ENCODE measurements around the gene PCSK7. TPM values are rescaled to one million over a fixed set of nuclear protein-coding genes. Genes with fewer than 3 reads are reported as not detected.

PCSK7 gene
- total RNA-seq, 1 experiment from 2014 or later: 30.0 TPM

- no peak overlapping the region for H2AFZ ChIP-seq (ENCODE audit: low read depth, low read length, poor library complexity, severe bottlenecking)
- TF ChIP-seq ZNF274 (IDR thresholded peaks at IDR 0.05; ENCODE audit: low read depth, low read length) (no peak), CBX3 (IDR thresholded peaks at IDR 0.05; ENCODE audit: low read depth) (no peak), POLR2AphosphoS5 (IDR thresholded peaks at IDR 0.05; ENCODE audit: low read depth, low read length) (no peak), EZH2 (IDR thresholded peaks at IDR 0.05) (no peak), ATF3 (IDR thresholded peaks at IDR 0.05) (no peak), POLR2A (IDR thresholded peaks at IDR 0.05; ENCODE audit: borderline replicate concordance, extremely low read depth, insufficient read depth, insufficient read length) (no peak), REST (IDR thresholded peaks at IDR 0.05; ENCODE audit: low read depth) (no peak), FOSL1 (IDR thresholded peaks at IDR 0.05; ENCODE audit: low read depth) (no peak), SP1 (IDR thresholded peaks at IDR 0.05; ENCODE audit: low read depth) (no peak), SIN3A (IDR thresholded peaks at IDR 0.05; ENCODE audit: low read depth) (no peak), ELF1 (IDR thresholded peaks at IDR 0.05; ENCODE audit: borderline replicate concordance, low read depth) (no peak), EZH2phosphoT487 (IDR thresholded peaks at IDR 0.05; ENCODE audit: borderline replicate concordance) (no peak)
- ChIA-PET POLR2A (no interaction called here), CTCF (interaction anchor here (2.6 kb wide), 1 partner anchor 12 kb away, joined by 10 read pairs; the partner anchor contains the start of genes PCSK7 and RNF214), RAD21 (ENCODE audit: low non-redundant PET in 1 of 2, low total read pairs in 2 of 2, uncharacterized antibody in 2 of 2, unreplicated experiment in 2 of 2) (no interaction called here)
- no peaks in the 10 kb centered on the region for H3K9me3 ChIP-seq (ENCODE audit: control insufficient read depth in 1 of 2, insufficient read depth in 1 of 2, low read depth in 1 of 2, low read length in 2 of 2)
- no peaks in the 10 kb centered on the region for H4K20me1 ChIP-seq (ENCODE audit: insufficient read depth)
- BruUV-seq (replicated peaks): no TSS peak
- no peak for DNase-seq (ENCODE audit: low read depth, low spot score)
- H3K4me3 ChIP-seq (replicated peaks in 1 of 2; ENCODE audit: low read depth in 1 of 2, low read length in 2 of 2): no peak overlapping the region
- H3K9me2 ChIP-seq (ENCODE audit: insufficient read depth): no peaks in the 10 kb centered on the region
- ATAC-seq: no peak
- no peak overlapping the region for H3K9ac ChIP-seq (ENCODE audit: low read length)
- H3K27me3 ChIP-seq (ENCODE audit: insufficient read depth, low read length): no peaks in the 10 kb centered on the region
- peaks cover 10 to 20% of the 10 kb centered on the region in 2 experiments for H3K4me1 ChIP-seq (ENCODE audit: control insufficient read depth in 1 of 2, insufficient read depth in 2 of 2, low read length in 2 of 2)
- intact Hi-C loops (cut with micrococcal nuclease): no loop called here
- no peak overlapping the region for H3K27ac ChIP-seq (ENCODE audit: low read depth, low read length)
- peaks cover 9 to 14% of the 10 kb centered on the region in 2 experiments; a peak in 3 of 4 replicates for H3K36me3 ChIP-seq (ENCODE audit: control insufficient read depth in 1 of 2, insufficient read depth in 2 of 2, low read length in 2 of 2)
- H3K79me2 ChIP-seq (ENCODE audit: insufficient read depth, low read length): no peaks in the 10 kb centered on the region
- H3K4me2 ChIP-seq (ENCODE audit: low read length): no peak overlapping the region
These were observed 11.9 kb downstream of the PCSK7 start for GRCh38 chr11:117219995-117220394.
